Small intestine (tissue), 7 donors: Measurements from ENCODE around the gene SGIP1. TPM values are rescaled to one million over a fixed set of nuclear protein-coding genes. Genes with fewer than 3 reads are reported as not detected.

Experiments
- DNase-seq, 2 donors: peaks; one replicate each; pipeline versions ENCODE4 v3.0.0 to v3.0.0-alpha.2; 2013
- FAIRE-seq: peaks from 2 replicates; lab custom pipeline; 2012; peaks lifted over from hg19 to GRCh38; lab: Jason Lieb, UNC
- H3K27ac ChIP-seq, 3 donors: one replicate each; pipeline ENCODE4 v1.5.1; 2013; ENCODE audit warnings: low read length in 2 of 3, mild to moderate bottlenecking in 2 of 3, control low read depth in 1 of 3, inconsistent platforms in 1 of 3, low read depth in 1 of 3, moderate library complexity in 1 of 3
- H3K27me3 ChIP-seq, 3 donors: one replicate each; pipeline ENCODE4 v1.6.1; 2013; ENCODE audit warnings: low read length in 3 of 3, inconsistent platforms in 1 of 3; ENCODE audit not compliant: control insufficient read depth in 3 of 3, insufficient read depth in 3 of 3
- H3K36me3 ChIP-seq, 3 donors: one replicate each; pipeline ENCODE4 v1.6.1; 2013; ENCODE audit warnings: low read length in 3 of 3, inconsistent platforms in 1 of 3, low read depth in 1 of 3, mild to moderate bottlenecking in 1 of 3, moderate library complexity in 1 of 3; ENCODE audit not compliant: control insufficient read depth in 3 of 3, insufficient read depth in 2 of 3
- H3K4me1 ChIP-seq, 3 donors: one replicate each; pipeline ENCODE4 v1.6.1; 2013; ENCODE audit warnings: low read length in 2 of 3, inconsistent platforms in 1 of 3, low read depth in 1 of 3, mild to moderate bottlenecking in 1 of 3, moderate library complexity in 1 of 3; ENCODE audit not compliant: control insufficient read depth in 3 of 3, insufficient read depth in 2 of 3
- H3K4me3 ChIP-seq, 3 donors: one replicate each; pipeline ENCODE4 v1.5.1; 2013; ENCODE audit warnings: low read length in 3 of 3, control low read depth in 1 of 3, inconsistent platforms in 1 of 3, low read depth in 1 of 3, mild to moderate bottlenecking in 1 of 3, moderate library complexity in 1 of 3
- H3K9me3 ChIP-seq, 2 donors: one replicate each; pipeline ENCODE4 v1.6.1; 2013; ENCODE audit warnings: low read depth in 1 of 2, low read length in 1 of 2; ENCODE audit not compliant: control insufficient read depth in 2 of 2, insufficient read depth in 1 of 2
- WGBS, 3 donors: extraction: QIAGEN DNeasy Blood & Tissue Kit; methylation state at CpG; one replicate each; pipeline ENCODE4 v1.1.7; 2013; 5-methylcytosine and 5-hydroxymethylcytosine counted together
- polyA plus RNA-seq, 4 donors: library from polyadenylated mRNA; stranded (reverse) in 3 of 4; unstranded in 1 of 4; fragments of 200-250 nt in 3 of 4; fragments of 120-200 nt in 1 of 4; gene quantifications; one replicate each; pipeline versions ENCODE4 v1.2.1 to v1.2.3, GENCODE V29; 2013
- donor health status: healthy with polysubstance abuse.
- donor health status: control.
- donor health status: control.
- donor health status: Bipolar disorder and iron deficiency.
- donor health status: healthy.

Gene SGIP1
- polyA plus RNA-seq, 4 donors, result 1.6 to 2.2 TPM; not detected in 2

DNA sequence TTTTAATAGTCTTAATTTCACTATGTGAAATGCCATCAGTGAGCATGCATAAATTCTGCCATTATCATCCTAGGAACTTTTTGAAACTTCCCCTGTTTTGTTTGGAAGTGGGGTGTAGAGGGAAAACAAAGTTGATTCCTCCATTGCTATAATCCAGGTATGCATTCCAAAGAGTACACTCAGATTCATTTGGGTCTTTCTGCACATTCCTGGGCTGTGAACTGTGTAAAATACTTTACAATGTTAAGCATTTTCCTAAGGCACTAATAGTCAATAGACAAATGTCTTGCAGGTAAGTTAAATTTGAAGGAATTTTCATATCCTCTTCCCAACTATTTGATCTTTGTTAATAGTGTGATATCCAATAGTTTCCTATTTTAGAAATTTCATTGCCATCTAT lies 36.2 kb downstream of the SGIP1 start:
- Histone ChIP-seq H3K4me3 (no peak overlapping the region), H3K27me3 (no peaks in the 10 kb centered on the region), H3K27ac (no peak overlapping the region), H3K36me3 (no peaks in the 10 kb centered on the region), H3K4me1 (no peaks in the 10 kb centered on the region), H3K9me3 (no peaks in the 10 kb centered on the region)
- FAIRE-seq (no peak), DNase-seq (no peak)

DNA sequence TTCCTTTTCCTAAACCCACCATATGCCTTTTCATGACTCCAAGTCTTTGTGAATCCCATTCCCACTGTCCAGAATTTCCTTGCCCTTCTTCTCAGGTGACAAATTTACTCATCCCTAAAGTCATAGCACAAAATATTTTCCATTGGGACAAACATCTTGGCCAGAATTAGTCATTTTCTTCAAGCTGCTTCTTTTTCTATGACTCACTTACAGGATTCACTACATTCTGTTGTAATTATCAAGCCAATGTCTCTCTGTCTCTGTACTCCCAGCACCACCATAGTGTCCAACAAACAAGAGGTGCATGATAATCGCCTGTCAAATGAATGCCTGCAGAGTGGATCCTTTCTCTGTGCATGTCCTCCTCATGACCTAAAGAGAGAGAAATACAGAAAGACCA lies 37.8 kb downstream of the SGIP1 start:
- Histone ChIP-seq H3K4me1 (peaks cover 0 to 1% (median 0%) of the 10 kb centered on the region in 3 donors), H3K36me3 (no peaks in the 10 kb centered on the region), H3K27ac (no peak overlapping the region), H3K4me3 (no peak overlapping the region), H3K27me3 (no peaks in the 10 kb centered on the region), H3K9me3 (no peaks in the 10 kb centered on the region)
- DNase-seq (no peak), FAIRE-seq (no peak)
- 74 to 90% (median 90%) methylated on average over 1 of the region's 1 CpG for WGBS, 3 donors

DNA sequence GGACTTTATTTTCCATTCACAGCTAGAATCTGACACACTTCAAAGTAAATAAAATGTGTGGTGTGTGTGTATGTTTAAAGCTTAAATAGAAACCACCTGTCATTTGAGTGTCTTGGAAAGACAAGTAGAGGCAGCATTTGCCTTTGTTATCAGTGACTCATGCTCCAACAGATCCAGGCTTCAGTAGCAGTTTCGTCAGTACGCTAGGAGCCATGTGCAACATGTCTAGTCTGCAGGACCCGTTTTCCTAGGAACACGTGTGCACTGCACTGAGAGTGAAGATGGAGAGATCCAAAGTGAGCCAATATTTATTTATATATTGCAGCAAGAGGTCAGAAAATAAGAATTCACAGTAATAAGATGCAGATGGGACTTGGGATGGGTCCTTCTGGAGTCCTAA lies 41.8 kb downstream of the SGIP1 start:
- H3K4me1 ChIP-seq, result peaks cover 0 to 2% (median 0%) of the 10 kb centered on the region in 3 donors
- H3K36me3 ChIP-seq, result peaks cover 0 to 2% (median 0%) of the 10 kb centered on the region in 3 donors
- H3K9me3 ChIP-seq, result no peaks in the 10 kb centered on the region
- H3K4me3 ChIP-seq, result no peak overlapping the region
- FAIRE-seq (no peak), DNase-seq (no peak)
- 48 to 50% (median 49%) methylated on average over 4 of the region's 4 CpGs for WGBS, 3 donors
- no peaks in the 10 kb centered on the region for H3K27me3 ChIP-seq
- H3K27ac ChIP-seq, result no peak overlapping the region

GRCh38 chr1:66576645-66577044 lies 42.7 kb downstream of the SGIP1 start:
- DNase-seq, result no peak
- no peak for FAIRE-seq
- H3K4me3 ChIP-seq, result no peak overlapping the region
- 5 to 33% (median 23%) methylated on average over 1 of the region's 1 CpG for WGBS, 3 donors
- H3K9me3 ChIP-seq, result no peaks in the 10 kb centered on the region
- H3K27me3 ChIP-seq, result no peaks in the 10 kb centered on the region
- H3K4me1 ChIP-seq, result peaks cover 0 to 2% (median 0%) of the 10 kb centered on the region in 3 donors
- peaks cover 0 to 2% (median 0%) of the 10 kb centered on the region in 3 donors for H3K36me3 ChIP-seq
- H3K27ac ChIP-seq, result no peak overlapping the region

- Histone ChIP-seq H3K9me3 (no peaks in the 10 kb centered on the region), H3K4me3 (no peak overlapping the region), H3K27ac (no peak overlapping the region), H3K36me3 (peaks cover 0 to 2% (median 0%) of the 10 kb centered on the region in 3 donors), H3K4me1 (peaks cover 0 to 2% (median 0%) of the 10 kb centered on the region in 3 donors), H3K27me3 (no peaks in the 10 kb centered on the region)
- no peak for DNase-seq
- WGBS, 3 donors, result 0 to 47% (median 39%) methylated on average over 1 of the region's 1 CpG
- no peak for FAIRE-seq
Measured at GRCh38 chr1:66578841-66579240, 44.9 kb downstream of the SGIP1 start.

DNA sequence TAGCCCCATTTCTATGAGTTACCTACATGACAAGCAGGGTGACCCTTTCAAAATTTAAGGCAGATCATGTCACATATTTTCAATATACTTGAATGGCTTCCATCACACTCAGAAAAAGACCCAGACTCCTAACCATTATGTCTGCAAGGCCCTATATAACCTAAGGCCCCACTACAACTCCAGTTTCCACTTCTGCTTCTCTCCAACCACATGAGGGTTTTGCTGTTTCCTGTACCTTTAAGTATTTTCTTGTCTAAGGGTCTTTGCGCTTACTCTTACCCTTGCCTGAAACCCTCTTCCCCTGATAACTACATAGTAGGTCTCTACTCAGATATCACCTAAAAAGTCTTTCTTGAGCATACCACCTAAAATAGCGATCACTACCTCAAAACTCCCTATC lies 46.1 kb downstream of the SGIP1 start:
- FAIRE-seq, result no peak
- H3K36me3 ChIP-seq, result peaks cover 0 to 2% (median 0%) of the 10 kb centered on the region in 3 donors
- H3K9me3 ChIP-seq, result no peaks in the 10 kb centered on the region
- no peak overlapping the region for H3K27ac ChIP-seq
- H3K4me3 ChIP-seq, result no peak overlapping the region
- 59 to 84% (median 76%) methylated on average over 2 of the region's 2 CpGs for WGBS, 3 donors
- no peak for DNase-seq
- peaks cover 0 to 2% (median 0%) of the 10 kb centered on the region in 3 donors for H3K4me1 ChIP-seq
- no peaks in the 10 kb centered on the region for H3K27me3 ChIP-seq

DNA sequence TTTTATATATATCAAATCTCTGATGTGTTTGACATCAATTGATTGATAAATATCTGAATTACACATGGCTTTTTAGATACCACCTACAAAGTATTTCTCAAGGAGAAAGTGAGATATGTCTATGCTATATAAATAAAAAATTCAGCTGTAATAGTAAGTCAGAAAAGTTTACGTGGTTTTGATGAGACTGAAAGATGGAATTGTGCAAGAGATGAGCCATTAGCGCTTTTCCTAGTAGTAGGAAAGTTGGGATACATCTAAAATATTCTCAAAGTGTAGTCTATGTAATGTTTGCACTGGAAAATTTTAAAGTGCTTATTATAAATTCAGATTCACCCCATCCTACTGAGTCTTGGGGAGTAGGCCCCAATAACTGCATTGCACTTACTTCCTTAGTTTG lies 49.1 kb downstream of the SGIP1 start:
- H3K4me1 ChIP-seq, result no peaks in the 10 kb centered on the region
- no peak for FAIRE-seq
- DNase-seq, result no peak
- 41 to 79% (median 61%) methylated on average over 2 of the region's 2 CpGs for WGBS, 3 donors
- H3K27ac ChIP-seq, result no peak overlapping the region
- no peak overlapping the region for H3K4me3 ChIP-seq
- H3K36me3 ChIP-seq, result peaks cover 0 to 2% (median 0%) of the 10 kb centered on the region in 3 donors
- H3K27me3 ChIP-seq, result no peaks in the 10 kb centered on the region
- H3K9me3 ChIP-seq, result no peaks in the 10 kb centered on the region

DNA sequence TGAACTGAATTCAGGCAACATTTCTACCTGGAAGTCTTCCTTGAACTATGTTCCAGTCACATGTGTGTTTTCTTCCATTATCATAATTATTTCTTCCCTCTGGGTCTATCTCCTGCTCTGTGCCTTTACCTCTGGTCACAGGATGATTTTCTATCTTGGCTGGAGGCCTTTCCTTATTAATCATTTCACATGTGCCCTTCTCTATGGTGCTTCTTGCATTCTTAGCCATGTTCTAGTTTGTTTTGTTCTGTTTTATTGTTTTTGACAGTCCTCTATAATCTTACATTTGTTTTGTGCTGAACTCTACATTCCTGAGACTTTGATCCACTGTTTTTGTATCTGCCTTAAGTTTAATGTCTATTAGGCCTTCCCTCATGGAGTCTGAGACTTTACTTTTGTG lies 51.0 kb downstream of the SGIP1 start:
- H3K4me3 ChIP-seq, result no peak overlapping the region
- no peaks in the 10 kb centered on the region for H3K9me3 ChIP-seq
- H3K36me3 ChIP-seq, result no peaks in the 10 kb centered on the region
- no peak overlapping the region for H3K27ac ChIP-seq
- FAIRE-seq, result no peak
- DNase-seq, result no peak
- H3K27me3 ChIP-seq, result no peaks in the 10 kb centered on the region
- H3K4me1 ChIP-seq, result no peaks in the 10 kb centered on the region

DNA sequence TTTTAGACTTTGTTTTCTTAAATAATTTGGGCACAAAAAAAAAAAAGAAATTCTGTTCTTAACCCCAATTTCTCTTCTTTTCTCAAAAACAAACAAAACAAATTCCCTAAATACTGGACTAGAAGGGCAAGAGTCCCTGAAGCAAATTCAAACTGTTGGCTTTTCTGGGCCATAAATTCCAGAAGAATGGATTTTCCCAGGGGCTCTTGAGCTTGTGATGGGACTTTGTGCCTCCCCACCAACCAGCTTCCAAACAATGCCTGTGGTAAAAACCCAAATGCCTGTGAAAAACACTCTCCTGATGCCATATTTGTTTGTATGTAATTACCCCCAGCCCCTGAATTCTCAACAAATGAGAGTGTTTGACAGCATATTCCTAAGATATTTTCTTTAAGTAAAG lies 55.4 kb downstream of the SGIP1 start:
- no peaks in the 10 kb centered on the region for H3K27me3 ChIP-seq
- H3K9me3 ChIP-seq, result no peaks in the 10 kb centered on the region
- no peak overlapping the region for H3K27ac ChIP-seq
- DNase-seq (no peak), FAIRE-seq (no peak)
- no peaks in the 10 kb centered on the region for H3K4me1 ChIP-seq
- H3K36me3 ChIP-seq, result no peaks in the 10 kb centered on the region
- no peak overlapping the region for H3K4me3 ChIP-seq
